ENCODE measurements around the gene SUSD4. TPM values are rescaled to one million over a fixed set of nuclear protein-coding genes. Genes with fewer than 3 reads are reported as not detected.
A peak's percentile ranks its signal among the peaks of the same experiment; 100 is the strongest.

SUSD4 gene
- total and polyA plus RNA-seq, 9 of the 15 experiments (the other 6 are each of a cell fraction or from before 2014, with no cell fraction given): 0.06 to 1.7 (median 0.09) TPM; not detected in 4

DNA sequence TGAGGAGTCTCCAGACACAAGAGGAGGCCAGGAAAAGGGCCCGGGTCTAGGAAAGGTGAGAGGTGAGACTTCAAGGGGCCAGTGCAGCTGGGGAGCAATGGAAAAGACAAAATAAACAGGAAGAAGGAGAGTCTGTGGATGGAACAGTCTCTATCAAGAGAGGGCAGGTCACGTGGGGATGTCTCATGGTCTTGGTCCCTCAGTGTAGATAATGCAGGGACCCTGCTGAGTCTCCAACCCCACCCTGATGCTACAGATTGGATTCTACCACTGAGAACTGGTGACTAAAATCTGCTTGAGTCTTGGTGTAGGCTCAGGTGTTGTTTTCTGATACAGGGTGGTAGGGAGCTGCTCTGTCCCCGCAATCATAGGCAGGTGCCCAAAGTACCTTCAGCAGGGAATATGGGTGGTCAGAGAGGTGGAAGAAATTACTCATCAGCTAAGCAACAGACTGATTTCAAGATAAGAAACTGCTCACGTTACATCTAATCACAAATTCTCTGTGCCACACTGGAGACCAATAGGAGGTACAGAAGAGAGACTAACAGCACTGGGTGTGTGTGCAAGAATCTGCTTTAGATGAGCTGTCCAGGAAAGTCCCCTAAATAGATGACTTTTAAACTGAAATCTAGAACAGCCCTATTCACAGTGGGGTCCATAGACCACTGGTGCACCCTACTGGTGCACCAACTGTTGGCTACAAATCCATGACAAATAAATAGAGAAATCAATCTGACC lies 119.4 kb downstream of the SUSD4 start:
- Histone ChIP-seq H3K9me1 (ENCODE audit: control insufficient read depth, insufficient read depth, low read length) (no peaks in the 10 kb centered on the region), H3K9me3 (replicated peaks; ENCODE audit: control insufficient read depth, insufficient read depth, low read depth, low read length) (peaks cover 2% of the 10 kb centered on the region; the same call in 1 of the 2 replicates), H3K36me3 (ENCODE audit: control insufficient read depth, insufficient read depth, low read length) (no peaks in the 10 kb centered on the region), H4K20me1 (replicated peaks; ENCODE audit: control insufficient read depth, insufficient read depth, low read length) (no peaks in the 10 kb centered on the region), H3K4me2 (ENCODE audit: insufficient read depth, low read length) (peak overlapping the region; percentile 28), H2AFZ (ENCODE audit: low read depth, low read length) (peak overlapping the region; percentile 45), H3K27ac (ENCODE audit: extremely low read depth, low read depth, low read length) (no peak overlapping the region; the same call in 2 of the 3 replicates), H3K27me3 (ENCODE audit: control insufficient read depth in 2 of 2, insufficient read depth in 2 of 2, low read length in 2 of 2) (no peaks in the 10 kb centered on the region), H3K9ac (ENCODE audit: insufficient read depth in 1 of 2, low read depth in 2 of 2, low read length in 2 of 2) (peak overlapping the region in 1 of 2 experiments; percentile 8; a peak in 1 of 4 replicates), H3K4me1 (replicated peaks in 1 of 2; ENCODE audit: control insufficient read depth in 2 of 2, insufficient read depth in 2 of 2, low read length in 2 of 2) (peaks cover 14 to 25% of the 10 kb centered on the region in 2 experiments), H3K4me3 (no peak overlapping the region), H3K79me2 (ENCODE audit: control insufficient read depth, insufficient read depth, low read length) (no peaks in the 10 kb centered on the region)
- DNase-seq (ENCODE audit: extremely low read depth in 1 of 4, low spot score in 3 of 4): peak; percentile 31 to 75 (median 43)
- BruUV-seq (replicated peaks): no TSS peak
- WGBS (ENCODE audit: insufficient coverage, low coverage, missing lambda C conversion rate): 4% methylated on average over 4 of the region's 4 CpGs
- ATAC-seq: peak; percentile 60
- in situ Hi-C loops (cut with MboI) (no loop called here), intact Hi-C loops (cut with micrococcal nuclease) (loop anchor here (1.0 to 2.0 kb wide), 2 partner anchors 69 to 112 kb away; no protein-coding TSS in a partner anchor)
- CTCF ChIA-PET (ENCODE audit: low intra/inter-chr PET ratio): no interaction called here
- FAIRE-seq: no peak
- POLR2A ChIA-PET: interaction anchor here (1.1 kb wide), 1 partner anchor 413 kb away, joined by 3 read pairs; no protein-coding TSS in a partner anchor
- TF ChIP-seq MTA2 (IDR thresholded peaks at IDR 0.05; ENCODE audit: low read depth): peak; percentile 41; the same call in 1 of the 2 replicates
- no peak for TF ChIP-seq ZBTB34 (CRISPR knock-in tag; IDR thresholded peaks at IDR 0.05)
- no peak for TF ChIP-seq HMGN3 (IDR thresholded peaks at IDR 0.05; ENCODE audit: borderline replicate concordance, extremely low read depth, insufficient read length, low read depth, low read length)
- peak; percentile 29; the same call in 1 of the 2 replicates for TF ChIP-seq SP1 (CRISPR knock-in tag; IDR thresholded peaks at IDR 0.05)
- TF ChIP-seq PCBP1 (IDR thresholded peaks at IDR 0.05; ENCODE audit: low read depth, low read length, poor library complexity, severe bottlenecking): no peak
- 0 out of 2 replicates have a peak, but pooled peaks have one; percentile 23 for TF ChIP-seq PYGO2 (tag; IDR thresholded peaks at IDR 0.05)
- TF ChIP-seq CREB5 (CRISPR knock-in tag; IDR thresholded peaks at IDR 0.05): no peak
- no peak for TF ChIP-seq RBM15 (IDR thresholded peaks at IDR 0.05; ENCODE audit: insufficient read depth, low read length)
- peak; percentile 9 for TF ChIP-seq FOS (IDR thresholded peaks at IDR 0.05; ENCODE audit: extremely low read depth, insufficient read length)
- peak; percentile 71; the same call in 1 of the 2 replicates for TF ChIP-seq TOE1 (IDR thresholded peaks at IDR 0.05; ENCODE audit: borderline replicate concordance)
- no peak for TF ChIP-seq TOE1 (CRISPR knock-in tag; IDR thresholded peaks at IDR 0.05; ENCODE audit: borderline replicate concordance, low read depth)
- peak; percentile 78; the same call in 1 of the 2 replicates for TF ChIP-seq KLF1 (tag; IDR thresholded peaks at IDR 0.05)
- no peak for TF ChIP-seq ZNF444 (CRISPR knock-in tag; IDR thresholded peaks at IDR 0.05)
- TF ChIP-seq PREB (CRISPR knock-in tag; IDR thresholded peaks at IDR 0.05): no peak
- TF ChIP-seq ZNF274 (IDR thresholded peaks at IDR 0.05; ENCODE audit: borderline replicate concordance, low read depth, low read length): no peak
- no peak for TF ChIP-seq ARID2 (IDR thresholded peaks at IDR 0.05)
- no peak for TF ChIP-seq ERF (CRISPR knock-in tag; IDR thresholded peaks at IDR 0.05)
- no peak for TF ChIP-seq ZNF174 (CRISPR knock-in tag; IDR thresholded peaks at IDR 0.05)

All from K562 (cell line).